HL-60/S4 (cell line): Measurements from ENCODE around the gene WDR90.

Source experiments
- in situ Hi-C: fragments of 300-500 bp; cut with MboI; formaldehyde crosslinking; loops from 2 replicates; pipeline ENCODE4 v1.14.3; 2022; ENCODE audit warnings: low sequenced_read_pairs

WDR90 gene

GRCh38 chr16:637081-638018, 11.8 kb upstream of the WDR90 start:
- in situ Hi-C loops: no loop called here

GRCh38 chr16:638034-638543, 11.1 kb upstream of the WDR90 start:
- in situ Hi-C loops: no loop called here

- in situ Hi-C loops: no loop called here
Measured at GRCh38 chr16:638836-639235, 10.3 kb upstream of the WDR90 start.

- in situ Hi-C loops: no loop called here
Measured at GRCh38 chr16:640614-641013, 8.6 kb upstream of the WDR90 start.

- in situ Hi-C loops: no loop called here
Measured at GRCh38 chr16:641326-642188, 7.6 kb upstream of the WDR90 start, which contains the start of gene MCRIP2. Gene MCRIP2 (plus strand): TSS chr16:641828. CDS start chr16:641992, 164 bp downstream.

- in situ Hi-C loops: no loop called here
Measured at GRCh38 chr16:642189-643049, 6.7 kb upstream of the WDR90 start.

GRCh38 chr16:643050-643368, 6.2 kb upstream of the WDR90 start:
- in situ Hi-C loops: no loop called here

GRCh38 chr16:644556-644955, 4.6 kb upstream of the WDR90 start:
- in situ Hi-C loops: no loop called here

- in situ Hi-C loops: no loop called here
Measured at GRCh38 chr16:645852-646678, 3.1 kb upstream of the WDR90 start.

GRCh38 chr16:646679-647172, 2.4 kb upstream of the WDR90 start:
- in situ Hi-C loops: no loop called here

- in situ Hi-C loops: no loop called here
Measured at GRCh38 chr16:647173-647902, 1.8 kb upstream of the WDR90 start.

- in situ Hi-C loops: no loop called here
Measured at GRCh38 chr16:648071-648780, 939 bp upstream of the WDR90 start.

GRCh38 chr16:649631-650030, 466 bp downstream of the WDR90 start:
- in situ Hi-C loops: no loop called here

- in situ Hi-C loops: no loop called here
Measured at GRCh38 chr16:651844-652243, 2.7 kb downstream of the WDR90 start.

GRCh38 chr16:652454-653305, 3.5 kb downstream of the WDR90 start:
- in situ Hi-C loops: no loop called here

GRCh38 chr16:654034-654433, 4.9 kb downstream of the WDR90 start:
- in situ Hi-C loops: no loop called here

GRCh38 chr16:657487-657886, 8.3 kb downstream of the WDR90 start:
- in situ Hi-C loops: no loop called here
